ENCODE measurements around the gene WWOX. TPM values are rescaled to one million over a fixed set of nuclear protein-coding genes. Genes with fewer than 3 reads are reported as not detected.

WWOX gene
- total RNA-seq, 1 donor from 2014 or later: 16.7 TPM

GRCh38 chr16:79110953-79111352 lies 1011.5 kb downstream of the WWOX start:
- Histone ChIP-seq H3K9ac (ENCODE audit: low read depth in 1 of 3, low read length in 3 of 3) (no peak overlapping the region), H3K4me1 (ENCODE audit: control insufficient read depth in 3 of 3, insufficient read depth in 3 of 3, low read length in 3 of 3) (no peaks in the 10 kb centered on the region), H3K4me3 (ENCODE audit: low read length in 3 of 3) (no peak overlapping the region), H3K27me3 (ENCODE audit: control insufficient read depth in 3 of 3, insufficient read depth in 3 of 3, low read length in 3 of 3) (no peaks in the 10 kb centered on the region), H3K9me3 (ENCODE audit: control insufficient read depth in 3 of 3, low read length in 3 of 3) (no peaks in the 10 kb centered on the region), H3K27ac (ENCODE audit: low read depth, low read length) (no peak overlapping the region), H3K36me3 (ENCODE audit: control insufficient read depth in 3 of 3, insufficient read depth in 3 of 3, low read length in 3 of 3) (no peaks in the 10 kb centered on the region)

- Histone ChIP-seq H3K36me3 (ENCODE audit: control insufficient read depth in 3 of 3, insufficient read depth in 3 of 3, low read length in 3 of 3) (no peaks in the 10 kb centered on the region), H3K9me3 (ENCODE audit: control insufficient read depth in 3 of 3, low read length in 3 of 3) (peaks cover 0 to 3% (median 0%) of the 10 kb centered on the region in 3 donors), H3K4me3 (ENCODE audit: low read length in 3 of 3) (no peak overlapping the region), H3K27ac (ENCODE audit: low read depth, low read length) (no peak overlapping the region), H3K4me1 (ENCODE audit: control insufficient read depth in 3 of 3, insufficient read depth in 3 of 3, low read length in 3 of 3) (no peaks in the 10 kb centered on the region), H3K27me3 (ENCODE audit: control insufficient read depth in 3 of 3, insufficient read depth in 3 of 3, low read length in 3 of 3) (no peaks in the 10 kb centered on the region), H3K9ac (ENCODE audit: low read depth in 1 of 3, low read length in 3 of 3) (no peak overlapping the region)
These were observed 1013.0 kb downstream of the WWOX start for GRCh38 chr16:79112462-79112861.

- H3K4me3 ChIP-seq (ENCODE audit: low read length in 3 of 3): no peak overlapping the region
- H3K9me3 ChIP-seq (ENCODE audit: control insufficient read depth in 3 of 3, low read length in 3 of 3): peaks cover 0 to 4% (median 0%) of the 10 kb centered on the region in 3 donors
- no peaks in the 10 kb centered on the region for H3K36me3 ChIP-seq (ENCODE audit: control insufficient read depth in 3 of 3, insufficient read depth in 3 of 3, low read length in 3 of 3)
- no peaks in the 10 kb centered on the region for H3K27me3 ChIP-seq (ENCODE audit: control insufficient read depth in 3 of 3, insufficient read depth in 3 of 3, low read length in 3 of 3)
- H3K4me1 ChIP-seq (ENCODE audit: control insufficient read depth in 3 of 3, insufficient read depth in 3 of 3, low read length in 3 of 3): no peaks in the 10 kb centered on the region
- H3K27ac ChIP-seq (ENCODE audit: low read depth, low read length): no peak overlapping the region
- no peak overlapping the region for H3K9ac ChIP-seq (ENCODE audit: low read depth in 1 of 3, low read length in 3 of 3)
These were observed 1014.4 kb downstream of the WWOX start for GRCh38 chr16:79113826-79114225.

GRCh38 chr16:79114759-79115158 lies 1015.3 kb downstream of the WWOX start:
- Histone ChIP-seq H3K4me3 (ENCODE audit: low read length in 3 of 3) (no peak overlapping the region), H3K4me1 (ENCODE audit: control insufficient read depth in 3 of 3, insufficient read depth in 3 of 3, low read length in 3 of 3) (no peaks in the 10 kb centered on the region), H3K9me3 (ENCODE audit: control insufficient read depth in 3 of 3, low read length in 3 of 3) (peaks cover 0 to 4% (median 0%) of the 10 kb centered on the region in 3 donors), H3K27ac (ENCODE audit: low read depth, low read length) (no peak overlapping the region), H3K9ac (ENCODE audit: low read depth in 1 of 3, low read length in 3 of 3) (no peak overlapping the region), H3K36me3 (ENCODE audit: control insufficient read depth in 3 of 3, insufficient read depth in 3 of 3, low read length in 3 of 3) (no peaks in the 10 kb centered on the region), H3K27me3 (ENCODE audit: control insufficient read depth in 3 of 3, insufficient read depth in 3 of 3, low read length in 3 of 3) (no peaks in the 10 kb centered on the region)

- Histone ChIP-seq H3K27ac (ENCODE audit: low read depth, low read length) (no peak overlapping the region), H3K4me1 (ENCODE audit: control insufficient read depth in 3 of 3, insufficient read depth in 3 of 3, low read length in 3 of 3) (no peaks in the 10 kb centered on the region), H3K9me3 (ENCODE audit: control insufficient read depth in 3 of 3, low read length in 3 of 3) (peaks cover 0 to 4% (median 0%) of the 10 kb centered on the region in 3 donors), H3K27me3 (ENCODE audit: control insufficient read depth in 3 of 3, insufficient read depth in 3 of 3, low read length in 3 of 3) (no peaks in the 10 kb centered on the region), H3K9ac (ENCODE audit: low read depth in 1 of 3, low read length in 3 of 3) (no peak overlapping the region), H3K36me3 (ENCODE audit: control insufficient read depth in 3 of 3, insufficient read depth in 3 of 3, low read length in 3 of 3) (no peaks in the 10 kb centered on the region), H3K4me3 (ENCODE audit: low read length in 3 of 3) (no peak overlapping the region)
These were observed 1022.5 kb downstream of the WWOX start for GRCh38 chr16:79121906-79122305.

GRCh38 chr16:79122343-79122742 lies 1022.9 kb downstream of the WWOX start:
- no peaks in the 10 kb centered on the region for H3K4me1 ChIP-seq (ENCODE audit: control insufficient read depth in 3 of 3, insufficient read depth in 3 of 3, low read length in 3 of 3)
- H3K27ac ChIP-seq (ENCODE audit: low read depth, low read length): no peak overlapping the region
- H3K9ac ChIP-seq (ENCODE audit: low read depth in 1 of 3, low read length in 3 of 3): no peak overlapping the region
- no peak overlapping the region for H3K4me3 ChIP-seq (ENCODE audit: low read length in 3 of 3)
- H3K36me3 ChIP-seq (ENCODE audit: control insufficient read depth in 3 of 3, insufficient read depth in 3 of 3, low read length in 3 of 3): no peaks in the 10 kb centered on the region
- H3K27me3 ChIP-seq (ENCODE audit: control insufficient read depth in 3 of 3, insufficient read depth in 3 of 3, low read length in 3 of 3): no peaks in the 10 kb centered on the region
- peaks cover 0 to 2% (median 0%) of the 10 kb centered on the region in 3 donors for H3K9me3 ChIP-seq (ENCODE audit: control insufficient read depth in 3 of 3, low read length in 3 of 3)

GRCh38 chr16:79124016-79124756 lies 1024.7 kb downstream of the WWOX start:
- Histone ChIP-seq H3K9ac (ENCODE audit: low read depth in 1 of 3, low read length in 3 of 3) (no peak overlapping the region), H3K36me3 (ENCODE audit: control insufficient read depth in 3 of 3, insufficient read depth in 3 of 3, low read length in 3 of 3) (no peaks in the 10 kb centered on the region), H3K4me1 (ENCODE audit: control insufficient read depth in 3 of 3, insufficient read depth in 3 of 3, low read length in 3 of 3) (no peaks in the 10 kb centered on the region), H3K27ac (ENCODE audit: low read depth, low read length) (no peak overlapping the region), H3K4me3 (ENCODE audit: low read length in 3 of 3) (no peak overlapping the region), H3K27me3 (ENCODE audit: control insufficient read depth in 3 of 3, insufficient read depth in 3 of 3, low read length in 3 of 3) (no peaks in the 10 kb centered on the region), H3K9me3 (ENCODE audit: control insufficient read depth in 3 of 3, low read length in 3 of 3) (no peaks in the 10 kb centered on the region)

GRCh38 chr16:79127766-79128165 lies 1028.3 kb downstream of the WWOX start:
- H3K9ac ChIP-seq (ENCODE audit: low read depth in 1 of 3, low read length in 3 of 3): no peak overlapping the region
- no peak overlapping the region for H3K27ac ChIP-seq (ENCODE audit: low read depth, low read length)
- H3K27me3 ChIP-seq (ENCODE audit: control insufficient read depth in 3 of 3, insufficient read depth in 3 of 3, low read length in 3 of 3): no peaks in the 10 kb centered on the region
- H3K4me3 ChIP-seq (ENCODE audit: low read length in 3 of 3): no peak overlapping the region
- H3K4me1 ChIP-seq (ENCODE audit: control insufficient read depth in 3 of 3, insufficient read depth in 3 of 3, low read length in 3 of 3): no peaks in the 10 kb centered on the region
- no peaks in the 10 kb centered on the region for H3K9me3 ChIP-seq (ENCODE audit: control insufficient read depth in 3 of 3, low read length in 3 of 3)
- H3K36me3 ChIP-seq (ENCODE audit: control insufficient read depth in 3 of 3, insufficient read depth in 3 of 3, low read length in 3 of 3): no peaks in the 10 kb centered on the region

- H3K27me3 ChIP-seq (ENCODE audit: control insufficient read depth in 3 of 3, insufficient read depth in 3 of 3, low read length in 3 of 3): no peaks in the 10 kb centered on the region
- H3K27ac ChIP-seq (ENCODE audit: low read depth, low read length): no peak overlapping the region
- H3K9me3 ChIP-seq (ENCODE audit: control insufficient read depth in 3 of 3, low read length in 3 of 3): no peaks in the 10 kb centered on the region
- H3K36me3 ChIP-seq (ENCODE audit: control insufficient read depth in 3 of 3, insufficient read depth in 3 of 3, low read length in 3 of 3): no peaks in the 10 kb centered on the region
- H3K4me1 ChIP-seq (ENCODE audit: control insufficient read depth in 3 of 3, insufficient read depth in 3 of 3, low read length in 3 of 3): no peaks in the 10 kb centered on the region
- H3K9ac ChIP-seq (ENCODE audit: low read depth in 1 of 3, low read length in 3 of 3): no peak overlapping the region
- no peak overlapping the region for H3K4me3 ChIP-seq (ENCODE audit: low read length in 3 of 3)
These were observed 1029.3 kb downstream of the WWOX start for GRCh38 chr16:79128706-79129105.

- no peaks in the 10 kb centered on the region for H3K27me3 ChIP-seq (ENCODE audit: control insufficient read depth in 3 of 3, insufficient read depth in 3 of 3, low read length in 3 of 3)
- no peak overlapping the region for H3K9ac ChIP-seq (ENCODE audit: low read depth in 1 of 3, low read length in 3 of 3)
- H3K27ac ChIP-seq (ENCODE audit: low read depth, low read length): no peak overlapping the region
- H3K9me3 ChIP-seq (ENCODE audit: control insufficient read depth in 3 of 3, low read length in 3 of 3): no peaks in the 10 kb centered on the region
- H3K36me3 ChIP-seq (ENCODE audit: control insufficient read depth in 3 of 3, insufficient read depth in 3 of 3, low read length in 3 of 3): no peaks in the 10 kb centered on the region
- no peak overlapping the region for H3K4me3 ChIP-seq (ENCODE audit: low read length in 3 of 3)
- H3K4me1 ChIP-seq (ENCODE audit: control insufficient read depth in 3 of 3, insufficient read depth in 3 of 3, low read length in 3 of 3): no peaks in the 10 kb centered on the region
These were observed 1031.2 kb downstream of the WWOX start for GRCh38 chr16:79130616-79131015.
